Activated naive CD8-positive, alpha-beta T cell (primary cell): Measurements from ENCODE around the gene COX6B2.

Experiments
- H3K27ac Mint-ChIP-seq: one replicate; pipeline ENCODE4 v1.8.0; 2021; ENCODE audit warnings: mixed read lengths
- H3K27me3 Mint-ChIP-seq: one replicate; pipeline ENCODE4 v1.8.0; 2021; ENCODE audit warnings: mixed read lengths
- H3K36me3 Mint-ChIP-seq: one replicate; pipeline ENCODE4 v1.8.0; 2021; ENCODE audit warnings: mixed read lengths
- H3K4me1 Mint-ChIP-seq: one replicate; pipeline ENCODE4 v1.8.0; 2021; ENCODE audit warnings: low read depth, mixed read lengths
- H3K4me3 Mint-ChIP-seq: one replicate; pipeline ENCODE4 v1.8.0; 2021; ENCODE audit warnings: mild to moderate bottlenecking, mixed read lengths
- H3K9me3 Mint-ChIP-seq: one replicate; pipeline ENCODE4 v1.8.0; 2021; ENCODE audit warnings: low read depth, mixed read lengths

Gene COX6B2

GRCh38 chr19:55304980-55305379 is 49.5 kb downstream of the COX6B2 start:
- Mint-ChIP-seq H3K9me3 (no peaks in the 10 kb centered on the region), H3K4me3 (no peak overlapping the region), H3K27me3 (no peaks in the 10 kb centered on the region), H3K4me1 (peaks cover 2% of the 10 kb centered on the region), H3K36me3 (no peaks in the 10 kb centered on the region), H3K27ac (no peak overlapping the region)

- H3K4me3 Mint-ChIP-seq, result no peak overlapping the region
- no peaks in the 10 kb centered on the region for H3K9me3 Mint-ChIP-seq
- no peaks in the 10 kb centered on the region for H3K27me3 Mint-ChIP-seq
- H3K4me1 Mint-ChIP-seq, result peaks cover 2% of the 10 kb centered on the region
- H3K36me3 Mint-ChIP-seq, result no peaks in the 10 kb centered on the region
- H3K27ac Mint-ChIP-seq, result no peak overlapping the region
Measured at GRCh38 chr19:55304279-55304978, 50.1 kb downstream of the COX6B2 start.

GRCh38 chr19:55303477-55303876 is 51.0 kb downstream of the COX6B2 start:
- peaks cover 2% of the 10 kb centered on the region for H3K4me1 Mint-ChIP-seq
- H3K27ac Mint-ChIP-seq, result no peak overlapping the region
- no peaks in the 10 kb centered on the region for H3K9me3 Mint-ChIP-seq
- H3K36me3 Mint-ChIP-seq, result no peaks in the 10 kb centered on the region
- H3K4me3 Mint-ChIP-seq, result no peak overlapping the region
- H3K27me3 Mint-ChIP-seq, result no peaks in the 10 kb centered on the region

GRCh38 chr19:55302318-55302703 is 52.2 kb downstream of the COX6B2 start:
- H3K27ac Mint-ChIP-seq, result peak overlapping the region; percentile 75

GRCh38 chr19:55301459-55302317 is 52.8 kb downstream of the COX6B2 start:
- Mint-ChIP-seq H3K27ac (peak overlapping the region; percentile 75), H3K4me3 (peak overlapping the region; percentile 88), H3K9me3 (no peaks in the 10 kb centered on the region), H3K27me3 (no peaks in the 10 kb centered on the region), H3K36me3 (no peaks in the 10 kb centered on the region), H3K4me1 (peaks cover 2% of the 10 kb centered on the region)

More at GRCh38 chr19:55302318-55302703, 52.2 kb downstream of the COX6B2 start:
- no peaks in the 10 kb centered on the region for H3K36me3 Mint-ChIP-seq
- H3K4me1 Mint-ChIP-seq, result peaks cover 2% of the 10 kb centered on the region
- peak overlapping the region; percentile 88 for H3K4me3 Mint-ChIP-seq
- H3K27me3 Mint-ChIP-seq, result no peaks in the 10 kb centered on the region
- H3K9me3 Mint-ChIP-seq, result no peaks in the 10 kb centered on the region

- Mint-ChIP-seq H3K36me3 (no peaks in the 10 kb centered on the region), H3K4me3 (peak overlapping the region; percentile 88), H3K9me3 (no peaks in the 10 kb centered on the region), H3K4me1 (peaks cover 2% of the 10 kb centered on the region), H3K27ac (peak overlapping the region; percentile 61), H3K27me3 (no peaks in the 10 kb centered on the region)
Measured at GRCh38 chr19:55300886-55301458, 53.5 kb downstream of the COX6B2 start.

GRCh38 chr19:55299991-55300390 is 54.5 kb downstream of the COX6B2 start:
- no peak overlapping the region for H3K4me3 Mint-ChIP-seq
- H3K27ac Mint-ChIP-seq, result no peak overlapping the region
- no peaks in the 10 kb centered on the region for H3K9me3 Mint-ChIP-seq
- H3K4me1 Mint-ChIP-seq, result peaks cover 2% of the 10 kb centered on the region
- no peaks in the 10 kb centered on the region for H3K27me3 Mint-ChIP-seq
- H3K36me3 Mint-ChIP-seq, result no peaks in the 10 kb centered on the region
